Ovary (tissue), 3 donors: Measurements from ENCODE around the gene DUSP9.

Experiments
- POLR2A ChIP-seq: fragments of 450-650 bp; IDR thresholded peaks from one replicate; pipeline ENCODE4 v1.6.1; 2017; ENCODE audit warnings: antibody characterized with exemption, mild to moderate bottlenecking, moderate library complexity
- TF ChIP-seq, protein P1 (sequence below), 3 donors: fragments of 450-650 bp in 2 of 3; fragments of 200-600 bp in 1 of 3; IDR thresholded peaks; one replicate each; pipeline versions ENCODE4 v1.5.1 to v1.8.0; 2016 to 2022; ENCODE audit warnings: antibody characterized with exemption in 3 of 3, mild to moderate bottlenecking in 1 of 3
- donor health status: DM: no; HTN: no; CAD: no.

DNA sequence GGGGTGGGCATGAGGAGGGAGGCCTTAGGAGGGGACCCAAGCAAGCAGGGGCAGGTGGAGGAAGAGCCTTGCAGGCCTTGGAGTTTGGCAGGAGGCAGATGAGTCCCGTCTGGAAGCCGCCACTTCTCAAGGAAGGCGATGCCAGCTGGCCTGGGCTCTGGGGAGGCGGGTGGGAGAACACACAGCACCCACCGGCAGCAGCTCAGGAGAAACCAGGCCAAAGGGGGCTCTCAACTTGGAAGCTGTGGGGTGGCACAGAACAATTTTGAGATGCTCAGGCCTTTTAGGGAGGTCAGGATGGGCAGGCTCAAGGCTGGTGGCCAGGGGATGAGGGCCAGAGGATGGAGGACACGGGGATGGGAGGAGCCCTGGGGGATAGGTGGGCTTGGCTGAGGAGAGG, 11.6 kb upstream of the DUSP9 start:
- TF ChIP-seq, protein P1, sequence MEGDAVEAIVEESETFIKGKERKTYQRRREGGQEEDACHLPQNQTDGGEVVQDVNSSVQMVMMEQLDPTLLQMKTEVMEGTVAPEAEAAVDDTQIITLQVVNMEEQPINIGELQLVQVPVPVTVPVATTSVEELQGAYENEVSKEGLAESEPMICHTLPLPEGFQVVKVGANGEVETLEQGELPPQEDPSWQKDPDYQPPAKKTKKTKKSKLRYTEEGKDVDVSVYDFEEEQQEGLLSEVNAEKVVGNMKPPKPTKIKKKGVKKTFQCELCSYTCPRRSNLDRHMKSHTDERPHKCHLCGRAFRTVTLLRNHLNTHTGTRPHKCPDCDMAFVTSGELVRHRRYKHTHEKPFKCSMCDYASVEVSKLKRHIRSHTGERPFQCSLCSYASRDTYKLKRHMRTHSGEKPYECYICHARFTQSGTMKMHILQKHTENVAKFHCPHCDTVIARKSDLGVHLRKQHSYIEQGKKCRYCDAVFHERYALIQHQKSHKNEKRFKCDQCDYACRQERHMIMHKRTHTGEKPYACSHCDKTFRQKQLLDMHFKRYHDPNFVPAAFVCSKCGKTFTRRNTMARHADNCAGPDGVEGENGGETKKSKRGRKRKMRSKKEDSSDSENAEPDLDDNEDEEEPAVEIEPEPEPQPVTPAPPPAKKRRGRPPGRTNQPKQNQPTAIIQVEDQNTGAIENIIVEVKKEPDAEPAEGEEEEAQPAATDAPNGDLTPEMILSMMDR (IDR thresholded peaks at IDR 0.05) = no peak
- no peak for TF ChIP-seq POLR2A
